COLO668 (cell line): ENCODE measurements around the gene ZNF804B.
"Not testable (repeated sequence)": the region's sequence is repeated elsewhere in the genome, so short reads cannot be mapped to it uniquely, and the experiment has no call there.

ENCODE experiments used
- DNase-seq: peaks from one replicate; lab custom pipeline; 2025; ENCODE audit not compliant: unreplicated experiment; lab: John Stamatoyannopoulos, UW

The ZNF804B gene

DNA sequence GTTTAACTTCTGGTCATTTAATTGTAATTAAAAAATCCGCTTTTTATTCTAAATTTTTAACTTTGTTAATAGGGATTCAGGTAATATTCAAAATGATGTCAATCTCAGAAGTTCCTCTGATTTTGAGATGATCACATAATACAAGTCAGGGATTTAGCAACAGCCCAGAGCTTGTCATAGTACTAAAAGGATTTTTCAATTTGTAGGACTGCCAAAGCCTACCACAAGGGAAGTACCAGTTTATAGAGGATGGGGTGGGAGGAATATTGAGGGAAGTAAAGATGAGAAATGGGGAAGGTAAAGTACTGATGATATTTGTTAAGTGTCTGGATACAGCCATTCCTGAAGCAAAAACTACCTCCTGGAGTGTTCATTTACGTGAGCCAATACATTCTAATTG, 314.3 kb downstream of the ZNF804B start:
- no peak for DNase-seq

DNA sequence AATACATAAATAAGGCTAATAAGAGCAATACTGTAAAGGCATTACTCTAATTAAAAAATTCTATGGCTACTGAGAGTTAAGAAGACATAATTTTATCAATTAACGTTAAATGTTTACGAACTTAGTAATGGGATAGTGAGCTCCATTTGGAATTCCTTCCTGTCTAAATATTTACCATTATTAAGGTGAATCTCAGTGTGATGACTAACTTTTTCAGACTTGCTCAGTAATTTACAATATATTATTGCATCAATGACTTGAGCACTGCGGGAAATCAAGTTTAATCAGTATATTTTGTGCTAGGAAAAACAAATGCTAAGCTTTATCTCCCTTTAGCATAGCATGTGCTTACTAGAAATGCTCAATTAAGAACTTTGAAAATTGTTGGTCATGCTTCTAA, 318.5 kb downstream of the ZNF804B start:
- no peak for DNase-seq

DNA sequence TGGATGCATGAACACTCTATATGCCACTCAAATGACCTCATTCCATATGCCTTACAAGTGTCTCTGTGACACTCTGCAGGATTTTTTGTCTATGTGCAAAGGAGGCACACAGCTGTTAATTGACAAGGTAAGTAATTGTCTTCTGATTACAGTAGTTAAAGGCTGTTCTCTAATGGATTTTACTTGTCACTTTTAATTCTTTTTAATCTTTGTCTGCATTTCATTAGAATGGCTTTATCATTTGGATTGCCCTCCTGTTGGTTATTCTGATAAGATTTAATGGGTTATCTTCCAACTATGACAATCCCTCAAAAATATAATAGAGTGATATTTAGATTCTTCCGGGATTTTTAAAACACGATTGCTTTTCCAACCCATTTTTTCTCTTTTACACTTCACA, 326.1 kb downstream of the ZNF804B start:
- no peak for DNase-seq

DNA sequence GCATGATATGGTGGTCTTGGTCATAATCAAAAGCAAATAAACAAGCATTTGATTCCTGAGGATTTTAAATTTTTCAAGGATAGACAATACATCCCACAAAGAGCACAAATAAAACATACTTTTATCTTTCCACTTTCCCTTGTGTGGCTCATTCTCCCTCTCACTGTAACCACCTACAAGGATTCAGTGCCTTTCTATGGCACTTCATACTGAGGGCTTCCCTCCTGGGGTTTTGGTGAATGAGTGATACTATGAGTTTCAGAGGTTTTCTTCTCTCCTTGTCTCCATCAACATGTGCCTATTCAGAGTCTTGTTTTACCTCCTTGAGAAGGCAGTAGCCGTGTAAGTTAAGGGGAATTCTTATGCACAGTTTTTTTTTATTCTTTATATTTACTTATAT, 332.1 kb downstream of the ZNF804B start:
- DNase-seq, result no peak

DNA sequence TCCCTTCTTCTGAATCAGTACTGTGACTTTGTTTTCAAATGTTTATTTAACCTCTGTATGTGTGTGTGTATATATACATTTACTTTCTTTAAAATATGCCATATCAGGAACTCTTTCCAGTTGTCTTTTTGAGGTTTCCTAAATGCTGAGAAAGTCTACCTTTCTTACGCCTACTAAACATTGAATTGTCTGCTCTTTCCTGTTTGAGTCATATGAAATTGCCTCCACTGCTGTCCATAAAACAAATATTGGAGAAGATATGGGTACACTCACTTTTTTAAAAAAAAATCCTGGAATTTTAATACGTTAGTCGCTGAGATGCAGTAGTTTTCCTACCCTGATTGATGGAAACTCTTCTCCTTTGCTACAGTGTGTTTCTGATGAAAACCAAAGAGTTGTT, 334.8 kb downstream of the ZNF804B start:
- DNase-seq, result no peak

DNA sequence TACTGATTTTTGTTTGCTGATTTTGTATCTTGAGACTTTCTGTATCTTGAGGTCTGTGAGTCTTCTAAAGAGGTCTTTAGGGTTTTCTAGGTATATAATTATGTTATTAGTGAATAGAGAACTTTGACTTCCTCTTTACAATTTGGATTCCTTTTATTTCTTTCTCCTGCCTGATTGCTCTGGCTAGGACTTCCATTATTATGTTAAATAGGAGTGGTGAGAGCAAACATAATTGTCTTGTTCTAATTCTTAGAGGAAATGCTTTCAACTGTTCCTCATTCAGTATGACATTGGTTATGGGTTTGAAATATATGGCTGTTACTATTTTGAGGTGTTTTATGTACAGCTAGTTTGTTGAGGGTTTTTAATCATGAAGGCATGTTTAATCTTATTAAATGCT, 344.1 kb downstream of the ZNF804B start:
- DNase-seq, result no peak

DNA sequence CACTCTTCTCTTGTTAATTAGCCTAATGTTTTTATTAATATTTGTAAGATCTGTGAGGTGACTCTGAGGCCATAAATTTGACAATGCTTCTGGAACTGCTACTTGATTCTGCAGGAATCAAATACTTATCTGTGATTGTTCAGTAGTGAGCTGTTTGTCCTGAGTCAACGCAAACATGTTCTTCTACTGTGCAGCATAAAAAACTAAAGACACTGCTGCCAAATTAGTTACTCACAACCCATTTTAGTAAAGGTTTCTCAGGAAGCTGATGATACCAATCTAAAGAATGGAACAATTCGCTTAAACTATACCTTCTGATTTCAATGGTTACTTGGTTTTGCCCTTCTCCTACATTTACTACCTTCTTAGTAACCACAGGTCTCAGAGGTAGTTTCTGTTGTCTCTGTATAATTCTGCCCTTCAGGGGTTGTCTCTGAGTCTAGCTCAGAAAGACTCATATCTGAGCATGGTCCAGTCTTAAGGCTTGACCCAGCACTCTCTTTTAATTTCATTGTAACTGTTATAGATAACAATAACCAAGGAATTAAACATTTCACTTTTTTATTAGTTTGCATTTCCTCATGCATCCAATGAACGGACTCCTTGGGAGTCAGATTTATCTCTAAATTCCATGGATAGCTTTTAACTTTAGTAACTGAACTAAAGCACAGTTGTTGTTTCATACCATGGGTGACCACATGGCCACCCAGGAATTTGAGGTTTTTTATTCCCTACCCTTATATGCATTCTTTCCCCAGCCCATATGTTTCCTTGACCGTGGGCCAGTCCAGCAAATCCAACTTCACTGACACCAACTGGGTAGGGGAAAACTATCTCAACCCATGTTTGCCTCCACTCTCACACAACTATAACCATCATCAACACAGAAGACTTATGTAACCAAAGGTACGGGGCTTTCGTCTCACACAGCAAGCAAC, 345.5 kb downstream of the ZNF804B start:
- no peak for DNase-seq

DNA sequence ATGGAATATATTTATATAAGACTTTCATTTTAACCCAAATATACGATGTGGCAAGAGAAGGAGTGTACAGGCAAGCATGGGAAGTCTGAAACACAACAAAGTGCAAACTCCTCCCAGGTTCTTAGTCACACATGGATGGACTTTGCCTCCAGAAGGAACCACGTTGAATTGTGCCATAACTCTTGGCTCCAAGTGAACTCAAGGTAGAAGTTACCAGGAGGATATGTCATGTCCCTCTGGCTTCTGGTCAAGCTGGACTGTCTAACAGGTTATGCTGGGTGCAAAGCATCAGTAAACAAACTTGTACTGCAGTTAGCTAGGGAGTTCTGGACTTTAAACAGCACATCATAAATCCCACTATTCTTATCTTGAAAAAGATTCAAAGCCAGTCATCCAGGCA, 364.4 kb downstream of the ZNF804B start:
- no peak for DNase-seq

DNA sequence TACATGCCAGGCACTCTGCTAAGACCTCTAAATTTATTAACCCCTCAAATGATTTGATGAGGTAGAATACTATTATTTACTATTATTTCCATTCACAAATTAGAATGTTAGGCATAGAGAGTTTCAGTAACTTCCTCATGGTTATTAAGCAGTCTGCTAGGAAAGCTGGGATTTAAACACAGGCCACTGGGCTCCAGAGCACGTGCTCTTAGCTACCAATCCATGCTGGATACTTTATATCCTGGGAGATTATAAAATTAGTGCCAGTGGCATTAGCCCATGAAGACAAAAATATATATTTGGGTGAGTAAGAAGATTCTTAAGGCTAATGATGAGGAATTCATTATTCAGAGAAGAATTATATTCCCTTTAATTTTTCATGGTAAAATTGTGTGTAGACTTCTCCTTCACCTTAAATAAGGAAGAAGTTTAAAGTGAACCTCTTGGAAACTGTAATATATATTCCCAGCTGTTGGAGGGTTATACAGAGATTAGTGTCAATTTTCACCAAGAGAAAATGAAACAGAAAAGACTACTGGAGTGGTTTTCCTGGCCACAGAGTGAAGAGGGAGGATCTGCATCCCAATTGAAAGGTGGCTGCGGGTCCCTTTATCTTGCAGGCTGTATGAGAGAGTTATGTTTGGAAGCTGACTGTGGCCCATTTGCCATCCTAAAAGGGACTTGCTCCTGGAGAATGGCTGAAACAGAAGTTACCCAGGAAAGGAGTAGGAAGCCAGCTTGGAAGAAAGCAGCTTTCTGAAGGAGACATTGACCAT, 370.3 kb downstream of the ZNF804B start:
- no peak for DNase-seq

DNA sequence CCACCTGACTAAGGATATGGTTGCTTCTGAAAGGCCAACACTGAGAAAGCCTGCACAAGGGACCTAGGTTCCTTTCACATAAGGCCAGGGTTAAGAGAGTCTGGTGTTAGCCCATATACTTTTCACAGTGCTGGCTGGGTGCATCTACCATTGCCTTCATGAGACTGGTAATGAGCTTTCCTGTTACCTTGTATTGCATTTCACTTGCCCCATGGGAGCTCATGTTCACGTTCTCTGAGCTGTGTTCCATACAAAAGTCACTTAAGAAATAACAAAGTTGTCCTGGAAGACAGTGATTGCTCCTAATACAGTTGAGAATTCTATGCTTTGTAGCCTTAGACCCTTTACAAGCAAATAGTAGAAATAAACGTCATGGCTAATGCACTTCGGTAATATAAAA, 373.9 kb downstream of the ZNF804B start:
- DNase-seq, result no peak

DNA sequence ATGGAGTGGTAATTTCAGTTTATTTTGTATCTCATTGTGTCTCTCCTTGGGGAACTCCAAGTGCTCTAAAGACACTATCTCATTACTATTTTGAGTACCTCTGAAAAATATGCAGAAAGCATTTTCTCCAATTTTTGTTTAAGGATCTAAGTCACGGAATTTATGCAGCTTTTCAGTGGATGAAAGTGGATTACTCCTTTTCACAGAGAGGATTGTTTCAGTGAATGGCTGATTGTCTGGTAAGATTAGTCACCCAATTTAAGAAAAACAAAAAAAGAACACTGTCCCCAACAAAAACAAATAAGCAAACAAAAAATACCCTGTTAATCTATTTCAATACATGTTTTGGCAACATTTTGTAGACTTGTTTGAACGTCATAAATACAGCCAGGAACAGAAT, 374.3 kb downstream of the ZNF804B start:
- DNase-seq, result no peak

DNA sequence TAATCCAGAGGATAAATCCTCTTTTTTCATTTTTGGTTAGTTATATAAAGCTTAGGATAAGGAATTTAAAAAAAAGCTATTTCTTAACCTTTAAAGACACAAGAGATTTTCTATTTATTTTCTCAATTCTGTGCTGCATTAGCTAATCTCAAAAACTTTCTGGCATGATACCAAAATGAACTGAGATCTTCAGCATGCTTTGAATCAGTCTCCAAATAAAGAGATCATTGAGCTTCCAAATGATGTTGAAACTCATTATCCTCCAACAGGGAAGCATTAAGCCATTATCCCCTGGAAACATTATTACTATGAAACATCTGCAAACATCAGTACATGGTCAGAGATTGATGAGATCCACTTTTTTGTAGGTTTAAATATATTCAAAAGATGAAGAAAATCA, 386.3 kb downstream of the ZNF804B start:
- no peak for DNase-seq

DNA sequence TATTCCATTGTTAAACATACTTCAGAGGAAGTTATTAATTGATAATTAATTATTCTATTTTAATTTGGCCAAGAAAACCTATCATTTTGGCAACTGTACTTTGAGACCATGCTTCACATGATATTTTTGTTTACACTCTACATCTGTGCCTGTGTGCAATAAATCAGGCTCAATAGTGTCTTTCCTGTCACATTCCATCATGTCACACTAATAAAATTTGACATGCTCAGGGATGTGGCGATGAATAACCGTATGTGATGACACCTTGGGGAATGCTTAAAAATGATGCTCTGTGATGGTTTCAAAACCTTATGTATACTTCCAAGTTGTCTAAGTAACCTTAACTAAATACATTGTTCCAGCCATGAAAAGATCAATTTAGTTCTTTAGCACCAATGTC, 400.6 kb downstream of the ZNF804B start:
- DNase-seq, result no peak

DNA sequence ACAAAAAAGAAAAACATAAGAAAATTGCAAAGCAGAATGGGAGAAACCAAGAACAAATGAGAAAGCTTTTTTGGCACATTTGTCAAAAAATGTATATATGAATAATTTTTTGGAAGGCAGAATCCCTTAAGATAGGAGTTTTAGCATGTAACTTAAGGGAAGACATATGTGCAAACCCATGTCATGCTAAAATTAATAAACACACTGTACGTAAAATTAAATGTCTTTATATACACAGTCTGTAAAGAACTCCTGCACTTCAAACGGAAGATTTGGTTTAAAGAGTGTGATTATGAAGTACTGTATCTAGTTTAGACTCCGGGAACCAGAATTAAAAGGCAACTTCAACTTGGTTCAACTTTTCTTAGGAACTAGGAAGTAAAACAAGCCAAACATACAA, 405.9 kb downstream of the ZNF804B start:
- DNase-seq, result no peak

DNA sequence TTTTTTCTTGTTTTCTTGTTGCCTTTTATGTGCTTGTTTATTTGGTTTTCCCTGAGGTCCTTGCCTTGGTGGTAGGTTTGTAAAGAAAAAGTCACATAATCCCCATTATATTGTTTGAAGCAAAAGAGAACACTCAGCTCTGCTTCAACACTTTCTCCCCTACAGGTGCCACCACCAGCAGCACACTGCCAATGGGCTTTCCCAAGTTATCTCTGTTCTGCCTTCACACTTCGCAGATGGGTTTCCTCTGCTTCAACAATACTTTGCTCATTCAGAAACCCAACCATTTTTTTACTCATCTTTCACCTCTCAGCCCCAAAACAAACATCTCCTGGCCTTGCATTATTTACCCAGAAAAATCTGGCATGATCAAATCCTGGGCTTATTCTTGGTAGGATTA, 411.1 kb downstream of the ZNF804B start:
- no peak for DNase-seq

DNA sequence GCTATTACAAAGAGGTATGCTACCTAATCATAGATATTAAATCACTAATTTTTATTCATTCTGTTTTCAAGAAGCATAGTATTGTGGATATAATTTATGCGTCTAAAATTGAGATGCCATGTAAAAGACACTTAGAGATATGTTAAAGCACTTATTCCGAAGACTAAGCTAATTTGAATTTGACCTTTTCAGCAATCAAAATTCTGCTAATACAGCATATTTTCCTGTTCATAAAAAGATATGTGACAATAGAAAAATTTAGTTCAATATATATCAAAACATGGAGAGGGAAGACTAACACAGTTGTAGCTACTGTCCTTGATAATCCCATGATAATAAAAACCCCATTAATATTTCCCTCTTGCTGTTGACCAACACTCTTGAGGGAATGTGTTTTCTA, 422.6 kb downstream of the ZNF804B start:
- no peak for DNase-seq

DNA sequence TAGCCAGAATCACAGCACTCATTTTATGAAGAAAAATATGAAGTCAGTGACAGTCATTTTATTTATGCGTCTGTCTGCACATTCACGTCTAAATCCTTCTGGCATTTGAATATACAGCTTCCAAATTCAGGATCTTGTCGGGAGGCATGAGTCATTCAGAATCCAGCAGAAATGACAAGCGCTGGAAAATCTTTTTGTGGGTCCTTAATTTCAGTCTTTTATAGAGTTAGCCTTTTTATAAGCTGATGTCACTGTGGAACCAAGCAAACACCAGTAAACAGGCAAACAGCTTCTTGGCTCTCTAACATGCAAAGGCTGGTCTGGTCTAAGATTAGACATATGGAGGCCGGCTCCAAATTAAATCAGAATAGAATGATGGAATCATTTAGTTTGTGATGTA, 424.2 kb downstream of the ZNF804B start:
- DNase-seq, result no peak

DNA sequence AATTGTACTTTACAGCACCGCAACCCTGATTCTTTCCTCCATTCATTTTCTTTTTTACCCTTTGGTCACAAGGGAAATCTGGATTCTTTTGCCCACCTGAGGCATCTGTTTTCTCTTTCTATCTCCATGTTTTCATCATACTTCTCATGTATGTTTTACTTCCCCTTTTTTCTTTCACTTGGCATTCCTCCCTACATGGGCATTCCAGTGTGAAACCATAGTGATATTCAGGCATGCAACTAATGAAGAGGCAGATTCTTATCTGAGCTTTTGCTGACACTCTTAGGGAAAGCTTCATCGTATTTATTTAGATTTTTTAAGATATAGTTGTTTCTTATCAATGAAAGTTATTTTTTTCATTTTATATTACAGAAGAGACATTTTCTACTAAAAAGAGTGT, 441.3 kb downstream of the ZNF804B start:
- DNase-seq, result no peak

DNA sequence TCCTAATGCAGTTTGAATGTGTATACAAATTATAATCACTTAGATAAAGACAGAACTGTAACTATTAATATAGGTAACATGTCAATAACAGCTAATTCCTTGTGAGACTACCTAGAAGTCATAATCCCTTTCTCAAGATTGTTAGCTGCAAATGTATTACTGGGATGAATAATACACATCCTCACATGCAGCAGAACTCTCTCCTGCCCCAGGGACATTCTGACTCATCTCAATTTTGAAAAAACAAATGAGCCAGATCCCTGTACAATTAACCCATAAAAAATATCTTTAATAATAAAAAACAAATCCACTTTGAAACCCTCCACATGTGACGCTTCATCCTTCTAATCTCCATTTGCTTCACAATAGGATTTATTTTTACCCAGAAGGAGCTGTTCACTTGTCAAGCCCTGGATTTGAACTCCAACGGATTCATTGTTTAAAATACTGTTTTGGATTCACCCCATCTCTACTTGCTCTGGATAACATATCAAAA, 464.4 kb downstream of the ZNF804B start:
- no peak for DNase-seq

DNA sequence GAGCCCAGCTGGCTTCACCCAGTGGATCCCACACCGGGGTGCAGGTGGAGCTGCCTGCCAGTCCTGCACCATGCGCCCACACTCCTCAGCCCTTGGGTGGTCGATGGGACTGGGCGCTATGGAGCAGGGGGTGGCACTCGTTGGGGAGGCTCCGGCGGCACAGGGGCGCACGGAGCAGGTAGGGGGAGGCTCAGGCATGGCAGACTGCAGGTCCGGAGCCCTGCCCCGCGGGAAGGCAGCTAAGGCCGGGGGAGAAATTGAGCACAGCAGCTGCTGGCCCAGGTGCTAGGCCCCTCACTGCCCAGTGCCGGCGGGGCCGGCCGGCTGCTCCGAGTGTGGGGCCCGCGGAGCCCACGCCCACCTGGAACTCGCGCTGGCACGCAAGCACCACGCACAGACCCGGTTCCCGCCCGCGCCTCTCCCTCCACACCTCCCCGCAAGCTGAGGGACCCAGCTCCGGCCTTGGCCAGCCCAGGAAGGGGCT, 469.2 kb downstream of the ZNF804B start:
- DNase-seq, result not testable (repeated sequence)

DNA sequence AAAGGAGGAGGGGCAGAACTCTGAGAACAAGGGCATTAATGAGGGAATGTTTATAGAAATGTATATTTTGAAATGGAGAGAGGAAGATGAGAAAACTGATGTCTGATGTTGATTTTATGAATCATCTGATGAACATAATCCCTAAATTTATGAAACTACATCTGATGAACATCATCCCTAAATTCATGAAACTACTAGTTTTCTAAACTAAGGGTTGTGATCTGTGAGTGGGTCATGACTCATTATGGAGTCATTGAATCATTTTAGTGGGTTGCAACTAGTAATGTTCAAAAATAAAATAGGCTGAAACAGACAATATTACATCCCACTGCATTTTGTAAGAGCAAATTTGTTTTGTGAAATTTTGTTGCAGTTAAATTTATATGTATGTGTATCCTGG, 478.7 kb downstream of the ZNF804B start:
- no peak for DNase-seq

DNA sequence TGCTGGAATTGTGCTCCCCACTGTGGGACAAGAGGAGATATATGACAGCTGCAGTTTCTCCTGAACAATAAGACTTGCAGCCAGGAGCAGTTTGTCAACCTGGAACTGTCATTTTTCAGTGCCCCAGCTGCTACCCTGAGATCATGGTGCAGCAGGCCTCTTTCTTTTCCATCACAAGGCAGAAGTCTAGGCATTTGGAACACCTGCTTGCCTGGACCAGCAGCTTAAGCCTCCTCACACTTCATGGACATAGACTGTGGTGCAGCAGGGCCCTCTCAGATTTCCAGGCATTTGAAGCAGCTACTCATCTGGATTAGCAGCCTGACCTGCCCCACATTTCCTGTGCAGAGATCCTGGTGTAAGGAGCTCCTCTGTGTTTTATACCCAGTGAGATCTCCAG, 486.7 kb downstream of the ZNF804B start:
- no peak for DNase-seq
